ENCODE results near the gene HCN3.

HCN3 gene

GRCh38 chr1:155277070-155277901 lies at the start of gene HCN3 (continued):
- TF ChIP-seq CTCF (tag by site-specific recombination; IDR thresholded peaks at IDR 0.05): peak; percentile 36; the same call in 1 of the 2 replicates
- TF ChIP-seq ZNF629 (tag by site-specific recombination; IDR thresholded peaks at IDR 0.05): no peak; the same call in 1 of the 2 replicates
- TF ChIP-seq ZNF311 (tag by site-specific recombination; IDR thresholded peaks at IDR 0.05; ENCODE audit: borderline replicate concordance): no peak
- no peak for TF ChIP-seq ZNF112 (tag by site-specific recombination; IDR thresholded peaks at IDR 0.05)
- TF ChIP-seq ZFP3 (tag by site-specific recombination; IDR thresholded peaks at IDR 0.05; ENCODE audit: low read depth): no peak
- TF ChIP-seq ZNF274 (IDR thresholded peaks at IDR 0.05; ENCODE audit: low read length): no peak
- TF ChIP-seq ZNF274 (tag by site-specific recombination; IDR thresholded peaks at IDR 0.05; ENCODE audit: borderline replicate concordance): no peak
- peak; percentile 83 for TF ChIP-seq KLF9 (tag by site-specific recombination; IDR thresholded peaks at IDR 0.05; ENCODE audit: low read depth)
- no peak; the same call in 1 of the 2 replicates for TF ChIP-seq ZNF394 (tag by site-specific recombination; IDR thresholded peaks at IDR 0.05; ENCODE audit: borderline replicate concordance)
- TF ChIP-seq ZNF645 (tag by site-specific recombination; IDR thresholded peaks at IDR 0.05): no peak
- TF ChIP-seq ZNF514 (tag by site-specific recombination; IDR thresholded peaks at IDR 0.05): no peak
- no peak for TF ChIP-seq ZNF416 (tag by site-specific recombination; IDR thresholded peaks at IDR 0.05)
- TF ChIP-seq ZXDB (tag by site-specific recombination; IDR thresholded peaks at IDR 0.05): peak; percentile 70
- no peak for TF ChIP-seq ZNF658 (tag by site-specific recombination; IDR thresholded peaks at IDR 0.05)
- TF ChIP-seq ZNF596 (tag by site-specific recombination; IDR thresholded peaks at IDR 0.05): no peak
- no peak for TF ChIP-seq ZNF449 (tag by site-specific recombination; IDR thresholded peaks at IDR 0.05)
- no peak; the same call in 1 of the 2 replicates for TF ChIP-seq WT1 (tag by site-specific recombination; IDR thresholded peaks at IDR 0.05)
- peak; percentile 25; the same call in 1 of the 2 replicates for TF ChIP-seq ZIC2 (tag by site-specific recombination; IDR thresholded peaks at IDR 0.05)
- 0 out of 2 replicates have a peak, but pooled peaks have one; percentile 23 for TF ChIP-seq ZNF2 (tag by site-specific recombination; IDR thresholded peaks at IDR 0.05)
- no peak for TF ChIP-seq ZNF76 (tag by site-specific recombination; IDR thresholded peaks at IDR 0.05; ENCODE audit: borderline replicate concordance, low read depth)
- peak; percentile 71; the same call in 1 of the 2 replicates for TF ChIP-seq ZBTB10 (tag by site-specific recombination; IDR thresholded peaks at IDR 0.05)
- TF ChIP-seq ZNF354C (tag by site-specific recombination; IDR thresholded peaks at IDR 0.05; ENCODE audit: borderline replicate concordance, low read depth): no peak
- 0 out of 2 replicates have a peak, but pooled peaks have one; percentile 46 for TF ChIP-seq ZFP37 (tag by site-specific recombination; IDR thresholded peaks at IDR 0.05)
- peak; percentile 30; the same call in 1 of the 2 replicates for TF ChIP-seq ZSCAN5A (tag by site-specific recombination; IDR thresholded peaks at IDR 0.05)
- TF ChIP-seq KLF7 (tag by site-specific recombination; IDR thresholded peaks at IDR 0.05; ENCODE audit: borderline replicate concordance): 0 out of 2 replicates have a peak, but pooled peaks have one; percentile 22
- TF ChIP-seq OSR2 (tag by site-specific recombination; IDR thresholded peaks at IDR 0.05): no peak
- no peak for TF ChIP-seq ZNF521 (tag by site-specific recombination; IDR thresholded peaks at IDR 0.05)
- peak; percentile 93 for TF ChIP-seq SCRT2 (tag by site-specific recombination; IDR thresholded peaks at IDR 0.05)
- peak; percentile 77; the same call in 1 of the 2 replicates for TF ChIP-seq ZNF561 (tag by site-specific recombination; IDR thresholded peaks at IDR 0.05; ENCODE audit: borderline replicate concordance)
- peak; percentile 88 for TF ChIP-seq ZBTB26 (tag by site-specific recombination; optimal IDR thresholded peaks at IDR 0.05)

Data from HEK293 (cell line).